ENCODE data around the gene DVL3.
"Not testable (repeated sequence)": the region's sequence is repeated elsewhere in the genome, so short reads cannot be mapped to it uniquely, and the experiment has no call there.

DVL3 gene
- 36.5 to 55.7 reads per million in 2 experiments for total RNA-seq

- DNase-seq (ENCODE audit: low read depth) = no peak
Observed at GRCh38 chr3:184154885-184155643, at the start of gene DVL3. TSS of gene DVL3 (plus strand) at chr3:184155377. CDS start at chr3:184155636, 259 bp downstream.

- no peak for DNase-seq (ENCODE audit: low read depth)
Observed at GRCh38 chr3:184110316-184110725, 44.9 kb upstream of the DVL3 start.

- no peak for DNase-seq (ENCODE audit: low read depth)
Observed at GRCh38 chr3:184116017-184116416, 39.2 kb upstream of the DVL3 start.

- DNase-seq (ENCODE audit: low read depth) = no peak
Observed at GRCh38 chr3:184117636-184118035, 37.5 kb upstream of the DVL3 start.

- DNase-seq (ENCODE audit: low read depth) = not testable (repeated sequence)
Observed at GRCh38 chr3:184121031-184121430, 34.1 kb upstream of the DVL3 start.

GRCh38 chr3:184126006-184126405, 29.2 kb upstream of the DVL3 start:
- DNase-seq (ENCODE audit: low read depth) = no peak

- no peak for DNase-seq (ENCODE audit: low read depth)
Observed at GRCh38 chr3:184129012-184129411, 26.2 kb upstream of the DVL3 start.

- DNase-seq (ENCODE audit: low read depth) = no peak
Observed at GRCh38 chr3:184132945-184133344, 22.2 kb upstream of the DVL3 start.

- no peak for DNase-seq (ENCODE audit: low read depth)
Observed at GRCh38 chr3:184133840-184134745, 21.1 kb upstream of the DVL3 start.

- DNase-seq (ENCODE audit: low read depth) = no peak
Observed at GRCh38 chr3:184134746-184135148, 20.4 kb upstream of the DVL3 start.

GRCh38 chr3:184135149-184135910, 19.8 kb upstream of the DVL3 start, which contains the start of gene EIF2B5:
TSS of gene EIF2B5 (plus strand) at chr3:184135358. CDS start at chr3:184135386, 28 bp downstream.
- DNase-seq (ENCODE audit: low read depth) = peak; percentile 79

- DNase-seq (ENCODE audit: low read depth) = no peak
Observed at GRCh38 chr3:184135911-184136260, 19.3 kb upstream of the DVL3 start.

- DNase-seq (ENCODE audit: low read depth) = no peak
Observed at GRCh38 chr3:184140436-184140835, 14.7 kb upstream of the DVL3 start.

GRCh38 chr3:184142199-184142598, 13.0 kb upstream of the DVL3 start:
- no peak for DNase-seq (ENCODE audit: low read depth)

- DNase-seq (ENCODE audit: low read depth) = no peak
Observed at GRCh38 chr3:184143327-184143726, 11.8 kb upstream of the DVL3 start.

- DNase-seq (ENCODE audit: low read depth) = no peak
Observed at GRCh38 chr3:184144505-184144904, 10.7 kb upstream of the DVL3 start.

- no peak for DNase-seq (ENCODE audit: low read depth)
Observed at GRCh38 chr3:184145111-184145524, 10.1 kb upstream of the DVL3 start.

GRCh38 chr3:184145751-184146270, 9.4 kb upstream of the DVL3 start:
- DNase-seq (ENCODE audit: low read depth) = no peak

GRCh38 chr3:184148076-184148475, 7.1 kb upstream of the DVL3 start:
- no peak for DNase-seq (ENCODE audit: low read depth)

GRCh38 chr3:184149123-184149522, 6.1 kb upstream of the DVL3 start:
- DNase-seq (ENCODE audit: low read depth) = no peak

- not testable (repeated sequence) for DNase-seq (ENCODE audit: low read depth)
Observed at GRCh38 chr3:184149770-184150169, 5.4 kb upstream of the DVL3 start.

Data from T follicular helper cell (primary cell).